HUES64 (cell line): Measurements from ENCODE around the gene YJEFN3.

Experiments used
- H3K27ac ChIP-seq: 2 replicates; pipeline ENCODE4 v1.7.0; 2013; ENCODE audit warnings: low read depth, low read length, inconsistent platforms
- H3K27me3 ChIP-seq: 2 replicates; pipeline ENCODE4 v1.6.1; 2013; ENCODE audit warnings: mild to moderate bottlenecking, low read length; ENCODE audit not compliant: insufficient read depth
- H3K36me3 ChIP-seq: 2 replicates; pipeline ENCODE4 v1.6.1; 2013; ENCODE audit warnings: mild to moderate bottlenecking, low read length; ENCODE audit not compliant: insufficient read depth
- H3K4me1 ChIP-seq: 2 replicates; pipeline ENCODE4 v1.6.1; 2013; ENCODE audit warnings: mild to moderate bottlenecking, low read length, moderate library complexity; ENCODE audit not compliant: insufficient read depth
- H3K4me3 ChIP-seq: 2 replicates; pipeline ENCODE4 v1.5.1; 2013; ENCODE audit warnings: mild to moderate bottlenecking, low read length, moderate library complexity
- H3K9ac ChIP-seq: 2 replicates; pipeline ENCODE4 v1.6.1; 2013; ENCODE audit warnings: mild to moderate bottlenecking, low read depth, low read length
- H3K9me3 ChIP-seq: 2 replicates; pipeline ENCODE4 v1.6.1; 2013; ENCODE audit warnings: low read depth, low read length; ENCODE audit not compliant: insufficient read depth
- WGBS: fragments of 150-250, 120-280 bp; methylation state at CpG from one replicate; pipeline ENCODE4 v1.1.7; 2013; ENCODE audit warnings: missing lambda C conversion rate; 5-methylcytosine and 5-hydroxymethylcytosine counted together

YJEFN3 gene

DNA sequence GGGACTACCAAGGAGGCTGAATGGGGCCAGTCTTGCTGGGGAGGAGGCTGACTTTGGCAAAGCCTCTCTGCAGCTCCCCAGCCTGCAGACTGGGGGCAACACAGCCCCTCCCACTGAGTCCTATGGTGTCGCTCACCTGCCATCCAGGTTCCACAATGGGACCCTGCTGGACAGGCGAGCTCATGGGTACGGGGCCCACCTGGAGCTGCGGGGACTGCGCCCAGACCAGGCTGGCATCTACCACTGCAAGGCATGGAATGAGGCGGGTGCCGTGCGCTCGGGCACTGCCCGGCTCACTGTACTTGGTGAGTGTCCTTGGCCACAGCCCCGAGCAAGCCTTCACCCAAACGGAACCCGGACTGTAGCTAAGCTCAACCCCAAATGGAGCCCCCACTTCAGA, 14.4 kb downstream of the YJEFN3 start:
- no peaks in the 10 kb centered on the region for H3K9me3 ChIP-seq
- 94% methylated on average over 13 of the region's 13 CpGs for WGBS
- H3K36me3 ChIP-seq: no peaks in the 10 kb centered on the region
- H3K4me1 ChIP-seq: no peaks in the 10 kb centered on the region; the same call in 1 of the 2 replicates
- H3K27ac ChIP-seq: no peak overlapping the region
- no peak overlapping the region for H3K4me3 ChIP-seq
- no peak overlapping the region for H3K9ac ChIP-seq
- H3K27me3 ChIP-seq: peaks cover 27% of the 10 kb centered on the region

DNA sequence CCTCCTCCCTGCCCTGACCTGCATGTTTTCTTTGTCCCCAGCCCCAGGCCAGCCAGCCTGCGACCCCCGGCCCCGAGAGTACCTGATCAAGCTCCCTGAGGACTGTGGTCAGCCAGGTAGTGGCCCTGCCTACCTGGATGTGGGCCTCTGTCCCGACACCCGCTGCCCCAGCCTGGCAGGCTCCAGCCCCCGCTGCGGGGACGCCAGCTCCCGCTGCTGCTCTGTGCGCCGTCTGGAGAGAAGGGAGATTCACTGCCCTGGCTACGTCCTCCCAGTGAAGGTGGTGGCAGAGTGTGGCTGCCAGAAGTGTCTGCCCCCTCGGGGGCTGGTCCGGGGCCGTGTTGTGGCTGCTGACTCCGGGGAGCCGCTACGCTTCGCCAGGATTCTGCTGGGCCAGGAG, 14.9 kb downstream of the YJEFN3 start:
- no peaks in the 10 kb centered on the region for H3K36me3 ChIP-seq
- H3K27me3 ChIP-seq: peaks cover 22% of the 10 kb centered on the region
- H3K27ac ChIP-seq: no peak overlapping the region
- H3K9ac ChIP-seq: no peak overlapping the region
- H3K4me3 ChIP-seq: no peak overlapping the region
- no peaks in the 10 kb centered on the region; the same call in 1 of the 2 replicates for H3K4me1 ChIP-seq
- no peaks in the 10 kb centered on the region for H3K9me3 ChIP-seq
- 95% methylated on average over 19 of the region's 19 CpGs for WGBS

DNA sequence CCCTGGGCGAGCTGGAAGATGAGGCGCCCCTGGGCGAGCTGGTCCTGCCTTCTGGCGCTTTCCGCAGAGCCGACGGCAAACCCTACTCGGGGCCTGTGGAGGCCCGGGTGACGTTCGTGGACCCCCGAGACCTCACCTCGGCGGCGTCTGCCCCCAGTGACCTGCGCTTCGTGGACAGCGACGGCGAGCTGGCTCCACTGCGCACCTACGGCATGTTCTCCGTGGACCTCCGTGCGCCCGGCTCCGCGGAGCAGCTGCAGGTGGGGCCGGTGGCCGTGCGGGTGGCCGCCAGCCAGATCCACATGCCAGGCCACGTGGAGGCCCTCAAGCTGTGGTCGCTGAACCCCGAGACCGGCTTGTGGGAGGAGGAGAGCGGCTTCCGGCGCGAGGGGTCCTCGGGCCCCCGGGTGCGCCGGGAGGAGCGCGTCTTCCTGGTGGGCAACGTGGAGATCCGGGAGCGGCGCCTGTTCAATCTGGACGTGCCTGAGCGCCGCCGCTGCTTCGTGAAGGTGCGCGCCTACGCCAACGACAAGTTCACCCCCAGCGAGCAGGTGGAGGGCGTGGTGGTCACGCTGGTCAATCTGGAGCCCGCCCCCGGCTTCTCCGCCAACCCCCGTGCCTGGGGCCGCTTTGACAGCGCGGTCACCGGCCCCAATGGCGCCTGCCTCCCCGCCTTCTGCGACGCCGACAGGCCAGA, 15.7 kb downstream of the YJEFN3 start:
- 95% methylated on average over 75 of the region's 75 CpGs for WGBS

DNA sequence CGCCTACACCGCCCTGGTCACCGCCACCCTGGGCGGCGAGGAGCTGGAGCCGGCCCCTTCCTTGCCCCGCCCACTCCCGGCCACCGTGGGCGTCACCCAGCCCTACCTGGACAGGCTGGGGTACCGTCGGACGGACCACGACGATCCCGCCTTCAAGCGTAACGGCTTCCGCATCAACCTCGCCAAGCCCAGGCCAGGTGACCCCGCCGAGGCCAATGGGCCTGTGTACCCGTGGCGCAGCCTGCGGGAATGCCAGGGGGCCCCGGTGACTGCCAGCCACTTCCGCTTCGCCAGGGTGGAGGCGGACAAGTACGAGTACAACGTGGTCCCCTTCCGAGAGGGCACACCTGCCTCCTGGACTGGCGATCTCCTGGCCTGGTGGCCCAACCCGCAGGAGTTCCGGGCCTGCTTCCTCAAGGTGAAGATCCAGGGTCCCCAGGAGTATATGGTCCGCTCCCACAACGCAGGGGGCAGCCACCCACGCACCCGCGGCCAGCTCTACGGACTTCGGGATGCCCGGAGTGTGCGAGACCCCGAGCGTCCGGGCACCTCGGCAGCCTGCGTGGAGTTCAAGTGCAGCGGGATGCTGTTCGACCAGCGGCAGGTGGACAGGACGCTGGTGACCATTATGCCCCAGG, 16.4 kb downstream of the YJEFN3 start:
- no peak overlapping the region for H3K9ac ChIP-seq
- peaks cover 7% of the 10 kb centered on the region for H3K27me3 ChIP-seq
- H3K36me3 ChIP-seq: no peaks in the 10 kb centered on the region
- no peak overlapping the region for H3K4me3 ChIP-seq
- H3K27ac ChIP-seq: no peak overlapping the region
- no peaks in the 10 kb centered on the region; the same call in 1 of the 2 replicates for H3K4me1 ChIP-seq
- 95% methylated on average over 53 of the region's 53 CpGs for WGBS
- no peaks in the 10 kb centered on the region for H3K9me3 ChIP-seq

More for the DNA sequence above, 15.7 kb downstream of the YJEFN3 start:
- H3K9me3 ChIP-seq: no peaks in the 10 kb centered on the region
- no peak overlapping the region for H3K27ac ChIP-seq
- no peaks in the 10 kb centered on the region; the same call in 1 of the 2 replicates for H3K4me1 ChIP-seq
- no peak overlapping the region for H3K4me3 ChIP-seq
- no peak overlapping the region for H3K9ac ChIP-seq
- H3K36me3 ChIP-seq: no peaks in the 10 kb centered on the region
- H3K27me3 ChIP-seq: peaks cover 14% of the 10 kb centered on the region

DNA sequence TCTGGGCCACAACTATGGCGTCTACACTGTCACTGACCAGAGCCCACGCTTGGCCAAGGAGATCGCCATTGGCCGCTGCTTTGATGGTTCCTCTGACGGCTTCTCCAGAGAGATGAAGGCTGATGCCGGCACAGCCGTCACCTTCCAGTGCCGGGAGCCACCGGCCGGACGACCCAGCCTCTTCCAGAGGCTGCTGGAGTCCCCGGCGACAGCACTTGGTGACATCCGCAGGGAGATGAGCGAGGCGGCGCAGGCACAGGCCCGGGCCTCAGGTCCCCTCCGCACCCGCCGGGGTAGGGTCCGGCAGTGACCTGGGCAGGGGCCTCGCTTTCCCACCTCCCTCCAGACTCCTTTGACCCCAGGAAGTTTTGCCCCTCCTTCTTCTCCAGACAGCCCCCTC, 17.0 kb downstream of the YJEFN3 start:
- Histone ChIP-seq H3K4me1 (no peaks in the 10 kb centered on the region; the same call in 1 of the 2 replicates), H3K27ac (no peak overlapping the region), H3K27me3 (peaks cover 3% of the 10 kb centered on the region; the same call in 1 of the 2 replicates), H3K36me3 (no peaks in the 10 kb centered on the region), H3K4me3 (no peak overlapping the region), H3K9me3 (no peaks in the 10 kb centered on the region), H3K9ac (no peak overlapping the region)
- 94% methylated on average over 23 of the region's 23 CpGs for WGBS

DNA sequence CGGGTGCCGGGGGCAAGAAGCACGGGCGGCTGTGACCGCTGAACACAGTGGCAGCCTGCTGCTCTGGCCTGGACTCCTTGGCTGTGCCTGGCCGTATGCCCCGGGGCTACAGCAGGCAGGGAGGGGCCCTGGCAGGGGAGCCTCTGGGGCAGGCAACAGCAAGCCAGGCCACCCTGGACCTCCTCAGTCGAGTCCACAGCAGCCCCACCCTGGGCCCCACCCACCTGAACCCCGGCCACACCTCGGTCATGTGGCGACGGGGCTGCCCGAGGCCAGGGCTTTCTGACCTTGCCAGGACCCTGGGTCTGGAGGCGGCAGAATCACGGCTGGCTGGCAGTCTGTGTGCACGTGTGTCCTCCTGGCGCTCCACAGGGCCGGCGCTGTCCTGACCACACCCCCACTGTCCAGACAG, 18.0 kb downstream of the YJEFN3 start:
- no peak overlapping the region for H3K27ac ChIP-seq
- H3K9me3 ChIP-seq: no peaks in the 10 kb centered on the region
- no peaks in the 10 kb centered on the region for H3K27me3 ChIP-seq
- H3K36me3 ChIP-seq: no peaks in the 10 kb centered on the region
- 90% methylated on average over 19 of the region's 19 CpGs for WGBS
- no peaks in the 10 kb centered on the region for H3K4me1 ChIP-seq
- no peak overlapping the region for H3K4me3 ChIP-seq
- H3K9ac ChIP-seq: no peak overlapping the region

DNA sequence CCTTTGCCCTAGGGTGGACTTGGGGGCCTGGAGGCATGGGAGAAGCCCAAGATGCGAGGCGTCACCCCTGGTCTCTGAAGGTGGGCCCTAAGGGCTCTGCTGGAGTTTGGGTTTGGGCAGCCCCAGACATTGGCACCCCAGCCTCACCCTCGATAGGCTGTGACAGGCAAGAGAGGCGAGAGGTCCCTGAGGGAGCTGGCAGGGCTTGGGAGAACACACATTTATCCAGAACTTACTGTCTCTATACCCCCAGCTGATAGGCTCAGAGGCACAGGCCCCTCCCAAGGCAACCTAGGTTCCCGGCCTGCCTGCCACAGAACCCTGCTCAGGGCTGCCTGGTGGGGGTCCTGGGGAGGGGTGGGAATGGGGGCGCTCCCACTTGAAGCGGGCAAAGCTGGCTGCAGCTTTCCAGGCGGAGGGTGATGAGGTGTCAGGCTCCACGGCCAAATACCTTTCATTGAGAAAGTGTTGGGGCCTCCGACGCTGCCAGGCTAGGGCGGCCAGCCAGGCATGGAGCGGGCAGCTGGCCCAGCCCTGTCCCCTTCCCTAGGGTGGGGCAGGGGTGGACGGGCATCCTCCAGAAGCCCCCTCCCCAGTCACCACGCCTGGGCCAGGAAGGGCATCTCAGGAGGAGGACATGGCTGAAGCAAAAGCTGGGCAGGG, 19.1 kb downstream of the YJEFN3 start:
- Histone ChIP-seq H3K9ac (no peak overlapping the region), H3K27me3 (no peaks in the 10 kb centered on the region), H3K9me3 (no peaks in the 10 kb centered on the region), H3K36me3 (no peaks in the 10 kb centered on the region), H3K4me3 (no peak overlapping the region), H3K4me1 (no peaks in the 10 kb centered on the region), H3K27ac (no peak overlapping the region)
- 88% methylated on average over 15 of the region's 15 CpGs for WGBS

DNA sequence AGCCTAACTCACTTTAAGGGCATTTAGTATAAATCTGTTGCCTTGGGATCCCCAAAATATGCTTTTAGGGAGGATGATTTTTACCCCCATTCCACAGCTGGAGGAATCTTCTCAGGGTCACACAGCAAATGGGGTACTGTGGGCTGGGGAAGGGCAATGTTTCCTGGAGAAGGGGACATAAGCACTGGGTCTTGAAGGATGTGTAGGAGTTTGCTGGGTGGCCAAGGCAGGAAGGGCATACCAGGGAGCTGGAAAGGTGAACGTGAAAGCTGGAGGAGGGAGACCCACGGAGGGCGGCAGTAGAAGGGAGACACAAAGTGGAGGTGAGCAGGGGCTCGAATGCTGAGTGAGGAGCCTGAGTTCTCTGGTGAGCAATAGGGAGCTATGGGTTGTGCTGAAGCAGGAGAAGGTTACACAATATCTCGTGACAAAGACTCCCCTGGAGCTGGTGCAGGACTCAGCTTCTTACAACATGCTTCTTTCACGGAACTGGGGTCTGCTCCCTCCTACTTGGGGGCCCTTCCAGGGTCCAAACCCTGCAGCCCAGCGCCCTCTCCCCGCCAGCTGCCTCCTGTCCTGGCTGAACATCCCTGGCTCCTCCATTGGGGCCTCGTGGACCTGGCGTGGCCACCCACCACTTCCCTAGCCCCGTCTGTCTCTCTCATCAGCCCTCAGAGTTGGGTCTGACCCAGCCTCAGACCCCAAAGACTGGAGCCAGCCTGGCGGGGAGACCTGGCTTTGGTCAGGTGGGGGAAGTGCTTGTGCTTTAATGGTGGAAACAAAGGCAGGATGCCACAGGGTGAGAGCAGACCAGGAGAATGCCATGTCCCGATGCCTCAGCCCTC, 20.4 kb downstream of the YJEFN3 start:
- no peaks in the 10 kb centered on the region for H3K36me3 ChIP-seq
- no peak overlapping the region for H3K4me3 ChIP-seq
- no peaks in the 10 kb centered on the region for H3K4me1 ChIP-seq
- no peaks in the 10 kb centered on the region for H3K9me3 ChIP-seq
- H3K27me3 ChIP-seq: no peaks in the 10 kb centered on the region
- H3K27ac ChIP-seq: no peak overlapping the region
- no peak overlapping the region for H3K9ac ChIP-seq
- WGBS: 85% methylated on average over 13 of the region's 13 CpGs

DNA sequence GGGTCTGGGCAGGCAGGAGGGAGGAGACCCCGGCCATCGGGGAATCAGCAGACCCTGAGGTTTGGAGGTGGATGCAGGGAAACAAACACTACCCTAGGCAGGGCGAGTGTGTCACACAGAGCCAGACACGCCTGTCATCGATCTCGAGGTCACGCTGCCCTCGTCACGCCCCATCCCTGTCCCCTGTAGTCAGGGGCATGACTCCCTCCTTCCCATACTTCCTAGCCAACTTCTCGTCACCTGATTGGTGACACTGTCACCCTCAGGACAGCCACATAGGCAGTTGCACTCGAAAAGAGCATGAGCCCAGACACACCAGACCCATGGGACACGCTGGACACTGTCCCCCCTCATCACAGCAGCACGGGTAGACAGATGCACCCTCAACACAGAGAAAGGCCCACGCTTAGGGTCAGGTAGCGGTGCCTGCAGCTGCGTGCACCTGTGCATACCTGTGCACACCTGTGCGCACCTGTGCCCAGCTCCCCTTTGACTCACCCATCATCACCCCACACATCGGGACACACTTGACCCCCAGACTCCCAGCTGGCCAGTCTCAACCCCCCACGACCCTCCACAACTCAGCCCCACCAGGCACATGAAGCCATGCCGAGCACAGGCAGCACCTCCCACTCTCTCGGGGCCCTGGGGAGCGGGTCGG, 21.2 kb downstream of the YJEFN3 start:
- Histone ChIP-seq H3K9me3 (no peaks in the 10 kb centered on the region), H3K36me3 (no peaks in the 10 kb centered on the region), H3K4me3 (no peak overlapping the region), H3K4me1 (no peaks in the 10 kb centered on the region), H3K9ac (no peak overlapping the region), H3K27ac (no peak overlapping the region), H3K27me3 (no peaks in the 10 kb centered on the region)
- WGBS: 88% methylated on average over 23 of the region's 23 CpGs

DNA sequence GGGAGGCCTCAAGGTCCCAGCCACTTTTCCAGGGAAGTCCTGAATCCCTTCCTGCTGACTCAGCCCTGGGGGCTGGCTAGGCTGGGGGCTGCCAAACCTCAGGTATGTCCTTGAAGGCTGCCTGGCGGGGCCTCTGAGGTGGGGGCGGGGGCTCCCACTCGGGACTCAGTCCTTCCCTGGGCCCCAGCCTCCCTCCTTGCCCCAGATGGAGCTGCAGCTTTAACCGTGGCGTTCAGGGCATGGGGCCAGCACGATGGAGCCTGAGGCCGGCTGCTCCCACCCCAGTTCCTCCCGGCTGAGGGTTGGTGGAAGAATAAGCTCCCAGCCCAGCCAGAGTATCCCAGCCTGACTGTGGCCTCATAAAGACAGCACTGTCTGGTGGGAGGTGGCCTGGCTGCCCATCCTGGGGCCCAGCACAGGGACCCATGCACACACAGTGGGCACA, 21.8 kb downstream of the YJEFN3 start:
- no peaks in the 10 kb centered on the region for H3K36me3 ChIP-seq
- no peaks in the 10 kb centered on the region for H3K4me1 ChIP-seq
- no peak overlapping the region for H3K4me3 ChIP-seq
- H3K9ac ChIP-seq: no peak overlapping the region
- no peaks in the 10 kb centered on the region for H3K9me3 ChIP-seq
- H3K27me3 ChIP-seq: no peaks in the 10 kb centered on the region
- 66% methylated on average over 8 of the region's 8 CpGs for WGBS
- H3K27ac ChIP-seq: no peak overlapping the region
